ENCODE data around the gene ACADL. TPM values are rescaled to one million over a fixed set of nuclear protein-coding genes. Genes with fewer than 3 reads are reported as not detected.

Gene ACADL
- total RNA-seq, 1 donor: not detected

DNA sequence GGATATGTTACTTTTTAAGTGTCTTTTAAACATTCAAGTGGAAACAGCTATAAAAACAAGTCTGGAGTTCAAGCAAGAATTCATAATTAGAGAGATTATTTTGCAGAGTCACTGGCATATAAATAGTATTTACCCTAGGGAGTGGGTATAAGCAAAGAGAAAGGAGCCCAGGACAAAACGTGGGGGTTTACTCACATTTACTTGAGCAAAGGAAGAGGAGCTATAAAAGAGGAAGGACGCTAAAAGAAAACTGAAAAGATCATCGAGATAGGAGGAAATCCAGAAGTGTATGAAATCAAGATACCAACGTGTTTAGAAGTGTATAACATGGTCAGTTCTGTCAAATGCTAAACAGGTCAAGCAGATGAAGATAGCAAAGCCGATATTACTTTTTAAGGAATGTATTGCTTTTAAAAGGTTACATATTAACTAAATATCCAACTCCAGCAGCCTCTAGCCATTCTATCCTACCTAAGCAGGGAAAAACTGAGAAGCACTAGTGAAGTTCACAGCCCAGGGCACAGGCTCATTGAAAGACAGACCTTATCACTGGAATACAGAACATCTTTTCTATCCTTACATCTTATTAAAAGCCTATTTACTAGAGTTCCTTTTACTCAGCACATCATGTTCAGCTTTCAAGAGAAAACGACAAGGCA is 62.7 kb downstream of the ACADL start:
- peak overlapping the region; percentile 4 for H3K27ac ChIP-seq (ENCODE audit: low read depth, low read length)
- peak overlapping the region; percentile 60 for H3K4me2 ChIP-seq (ENCODE audit: insufficient read depth, low read length)
- H2AFZ ChIP-seq (ENCODE audit: low read length): peak overlapping the region; percentile 45
- H3K4me3 ChIP-seq (ENCODE audit: insufficient read depth, low read length): no peak overlapping the region
- H4K20me1 ChIP-seq (ENCODE audit: insufficient read depth, low read length): no peaks in the 10 kb centered on the region
- no peaks in the 10 kb centered on the region for H3K27me3 ChIP-seq (ENCODE audit: insufficient read depth, low read length)
- no peak for DNase-seq (ENCODE audit: insufficient read length, low spot score, missing footprints)
- peaks cover 9% of the 10 kb centered on the region for H3K4me1 ChIP-seq (ENCODE audit: insufficient read depth, low read length)
- H3K36me3 ChIP-seq (ENCODE audit: insufficient read depth, low read length): no peaks in the 10 kb centered on the region
- H3K79me2 ChIP-seq (ENCODE audit: insufficient read depth, low read length): peaks cover 51% of the 10 kb centered on the region
- TF ChIP-seq, protein P1, sequence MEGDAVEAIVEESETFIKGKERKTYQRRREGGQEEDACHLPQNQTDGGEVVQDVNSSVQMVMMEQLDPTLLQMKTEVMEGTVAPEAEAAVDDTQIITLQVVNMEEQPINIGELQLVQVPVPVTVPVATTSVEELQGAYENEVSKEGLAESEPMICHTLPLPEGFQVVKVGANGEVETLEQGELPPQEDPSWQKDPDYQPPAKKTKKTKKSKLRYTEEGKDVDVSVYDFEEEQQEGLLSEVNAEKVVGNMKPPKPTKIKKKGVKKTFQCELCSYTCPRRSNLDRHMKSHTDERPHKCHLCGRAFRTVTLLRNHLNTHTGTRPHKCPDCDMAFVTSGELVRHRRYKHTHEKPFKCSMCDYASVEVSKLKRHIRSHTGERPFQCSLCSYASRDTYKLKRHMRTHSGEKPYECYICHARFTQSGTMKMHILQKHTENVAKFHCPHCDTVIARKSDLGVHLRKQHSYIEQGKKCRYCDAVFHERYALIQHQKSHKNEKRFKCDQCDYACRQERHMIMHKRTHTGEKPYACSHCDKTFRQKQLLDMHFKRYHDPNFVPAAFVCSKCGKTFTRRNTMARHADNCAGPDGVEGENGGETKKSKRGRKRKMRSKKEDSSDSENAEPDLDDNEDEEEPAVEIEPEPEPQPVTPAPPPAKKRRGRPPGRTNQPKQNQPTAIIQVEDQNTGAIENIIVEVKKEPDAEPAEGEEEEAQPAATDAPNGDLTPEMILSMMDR (IDR thresholded peaks at IDR 0.05; ENCODE audit: extremely low read depth, low read depth, low read length): no peak
- H3K9me3 ChIP-seq (ENCODE audit: low read depth, low read length): no peaks in the 10 kb centered on the region

DNA sequence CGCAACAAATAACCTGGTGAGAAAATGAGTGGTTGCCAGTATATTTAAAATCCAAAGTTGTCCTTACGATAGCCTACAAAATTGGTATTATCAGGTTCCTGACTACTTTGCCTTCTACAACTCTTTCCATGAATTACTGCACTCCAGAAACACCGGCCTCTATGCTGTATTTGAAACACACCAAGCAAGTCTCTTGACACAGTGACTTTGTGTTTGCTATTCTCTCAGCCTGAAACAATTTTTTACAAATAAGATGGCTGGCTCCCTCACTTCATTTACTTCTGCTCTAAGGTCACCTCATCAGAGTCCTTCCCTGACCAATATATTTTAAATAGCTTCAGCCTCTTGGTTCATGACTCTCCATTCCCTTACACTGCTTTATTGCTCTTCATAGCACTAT is 66.2 kb downstream of the ACADL start:
- TF ChIP-seq, protein P1 (IDR thresholded peaks at IDR 0.05; ENCODE audit: extremely low read depth, low read depth, low read length): no peak
- Histone ChIP-seq H3K4me3 (ENCODE audit: insufficient read depth, low read length) (no peak overlapping the region), H4K20me1 (ENCODE audit: insufficient read depth, low read length) (no peaks in the 10 kb centered on the region), H3K27me3 (ENCODE audit: insufficient read depth, low read length) (no peaks in the 10 kb centered on the region), H3K27ac (ENCODE audit: low read depth, low read length) (no peak overlapping the region), H3K36me3 (ENCODE audit: insufficient read depth, low read length) (no peaks in the 10 kb centered on the region), H3K79me2 (ENCODE audit: insufficient read depth, low read length) (peaks cover 35% of the 10 kb centered on the region), H2AFZ (ENCODE audit: low read length) (no peak overlapping the region), H3K9me3 (ENCODE audit: low read depth, low read length) (no peaks in the 10 kb centered on the region), H3K4me1 (ENCODE audit: insufficient read depth, low read length) (peaks cover 5% of the 10 kb centered on the region), H3K4me2 (ENCODE audit: insufficient read depth, low read length) (no peak overlapping the region)
- DNase-seq (ENCODE audit: insufficient read length, low spot score, missing footprints): no peak

DNA sequence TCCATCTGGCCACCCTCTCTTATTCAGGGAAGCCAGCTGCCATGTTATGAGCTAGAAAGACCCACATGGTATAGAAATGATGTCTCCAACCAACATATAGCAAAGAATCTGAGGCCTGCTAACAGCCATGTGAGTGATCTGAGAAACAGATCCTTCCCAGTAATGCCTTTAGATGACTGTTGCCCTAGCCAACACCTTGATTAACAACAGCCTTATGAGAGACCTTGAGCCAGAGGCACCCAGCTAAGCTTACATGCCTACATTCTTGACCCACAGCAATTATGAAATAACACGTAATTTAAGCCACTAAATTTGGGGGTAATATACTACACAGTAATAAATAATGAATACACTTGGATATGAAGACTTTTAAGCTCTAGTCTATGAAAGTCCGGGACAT is 67.0 kb downstream of the ACADL start:
- no peaks in the 10 kb centered on the region for H4K20me1 ChIP-seq (ENCODE audit: insufficient read depth, low read length)
- TF ChIP-seq, protein P1 (IDR thresholded peaks at IDR 0.05; ENCODE audit: extremely low read depth, low read depth, low read length): no peak
- H3K4me2 ChIP-seq (ENCODE audit: insufficient read depth, low read length): no peak overlapping the region
- no peaks in the 10 kb centered on the region for H3K9me3 ChIP-seq (ENCODE audit: low read depth, low read length)
- H3K4me3 ChIP-seq (ENCODE audit: insufficient read depth, low read length): no peak overlapping the region
- DNase-seq (ENCODE audit: insufficient read length, low spot score, missing footprints): no peak
- H3K36me3 ChIP-seq (ENCODE audit: insufficient read depth, low read length): no peaks in the 10 kb centered on the region
- H3K27ac ChIP-seq (ENCODE audit: low read depth, low read length): no peak overlapping the region
- H3K79me2 ChIP-seq (ENCODE audit: insufficient read depth, low read length): peaks cover 31% of the 10 kb centered on the region
- peaks cover 5% of the 10 kb centered on the region for H3K4me1 ChIP-seq (ENCODE audit: insufficient read depth, low read length)
- no peaks in the 10 kb centered on the region for H3K27me3 ChIP-seq (ENCODE audit: insufficient read depth, low read length)
- no peak overlapping the region for H2AFZ ChIP-seq (ENCODE audit: low read length)

DNA sequence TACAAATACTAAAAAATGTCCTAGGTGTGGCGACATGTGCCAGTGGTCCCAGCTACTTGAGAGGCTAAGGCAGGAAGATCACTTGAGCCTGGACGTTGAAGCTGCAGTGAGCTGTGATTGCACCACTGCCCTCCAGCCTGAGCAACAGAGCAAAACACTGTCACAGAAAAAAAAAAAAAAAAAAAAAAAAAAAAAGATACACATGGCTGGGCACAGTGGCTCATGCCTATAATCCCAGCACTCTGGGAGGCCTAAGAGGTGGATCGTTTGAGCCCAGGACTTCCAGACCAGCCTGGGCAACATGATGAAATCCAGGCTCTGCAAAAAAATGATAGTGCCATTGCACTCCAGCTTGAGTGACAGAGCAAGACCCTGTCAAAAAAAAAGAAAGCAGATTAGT is 67.7 kb downstream of the ACADL start:
- Histone ChIP-seq H3K4me1 (ENCODE audit: insufficient read depth, low read length) (peaks cover under 1% of the 10 kb centered on the region), H4K20me1 (ENCODE audit: insufficient read depth, low read length) (no peaks in the 10 kb centered on the region), H3K27ac (ENCODE audit: low read depth, low read length) (no peak overlapping the region), H3K79me2 (ENCODE audit: insufficient read depth, low read length) (peaks cover 24% of the 10 kb centered on the region), H3K27me3 (ENCODE audit: insufficient read depth, low read length) (no peaks in the 10 kb centered on the region), H3K4me2 (ENCODE audit: insufficient read depth, low read length) (no peak overlapping the region), H2AFZ (ENCODE audit: low read length) (no peak overlapping the region), H3K36me3 (ENCODE audit: insufficient read depth, low read length) (no peaks in the 10 kb centered on the region), H3K4me3 (ENCODE audit: insufficient read depth, low read length) (no peak overlapping the region), H3K9me3 (ENCODE audit: low read depth, low read length) (no peaks in the 10 kb centered on the region)
- TF ChIP-seq, protein P1 (IDR thresholded peaks at IDR 0.05; ENCODE audit: extremely low read depth, low read depth, low read length): no peak
- no peak for DNase-seq (ENCODE audit: insufficient read length, low spot score, missing footprints)

Measured in osteoblast (primary cell).